ENCODE results near the gene SLC8A1. TPM values are rescaled to one million over a fixed set of nuclear protein-coding genes. Genes with fewer than 3 reads are reported as not detected.
A peak's percentile ranks its signal among the peaks of the same experiment; 100 is the strongest.

Gene SLC8A1
- total RNA-seq, 1 donor: 39.1 TPM

DNA sequence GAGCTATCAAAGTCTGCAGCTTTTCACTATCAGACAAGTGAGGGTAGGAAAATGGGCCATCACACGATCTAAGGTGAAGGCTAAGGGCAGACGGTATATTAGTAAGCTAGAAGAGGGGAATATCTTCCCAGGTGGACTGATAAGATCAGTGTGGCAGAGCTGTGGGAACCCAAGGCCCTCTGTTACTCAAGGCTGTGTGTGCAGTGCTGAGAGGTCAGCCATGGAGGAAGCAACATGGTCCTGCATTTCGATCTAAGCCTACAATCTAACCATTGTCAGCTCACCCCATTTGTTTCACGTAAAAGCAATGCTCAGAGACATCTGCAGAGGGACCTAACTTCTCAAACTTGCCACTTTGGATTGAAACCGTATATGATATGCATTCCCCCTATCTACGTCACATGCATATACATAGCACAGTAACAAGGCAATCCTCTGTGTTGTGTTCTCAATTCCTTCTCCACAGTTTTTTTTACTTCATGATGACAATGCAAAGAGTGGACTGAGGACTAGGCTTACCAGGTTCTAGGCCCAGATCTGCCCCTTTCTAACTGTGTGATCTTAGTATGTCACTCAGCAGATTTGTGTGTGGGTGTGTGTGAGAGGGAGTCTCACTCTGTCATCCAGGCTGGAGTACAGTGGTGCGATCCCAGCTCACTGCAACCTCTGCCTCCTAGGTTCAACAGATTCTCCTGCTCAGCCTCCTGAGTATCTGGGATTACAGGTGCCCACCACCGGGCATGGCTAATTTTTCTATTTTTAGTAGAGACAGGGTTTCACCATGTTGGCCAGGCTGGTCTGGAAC is 45.2 kb downstream of the SLC8A1 start:
- TF ChIP-seq, protein P1, sequence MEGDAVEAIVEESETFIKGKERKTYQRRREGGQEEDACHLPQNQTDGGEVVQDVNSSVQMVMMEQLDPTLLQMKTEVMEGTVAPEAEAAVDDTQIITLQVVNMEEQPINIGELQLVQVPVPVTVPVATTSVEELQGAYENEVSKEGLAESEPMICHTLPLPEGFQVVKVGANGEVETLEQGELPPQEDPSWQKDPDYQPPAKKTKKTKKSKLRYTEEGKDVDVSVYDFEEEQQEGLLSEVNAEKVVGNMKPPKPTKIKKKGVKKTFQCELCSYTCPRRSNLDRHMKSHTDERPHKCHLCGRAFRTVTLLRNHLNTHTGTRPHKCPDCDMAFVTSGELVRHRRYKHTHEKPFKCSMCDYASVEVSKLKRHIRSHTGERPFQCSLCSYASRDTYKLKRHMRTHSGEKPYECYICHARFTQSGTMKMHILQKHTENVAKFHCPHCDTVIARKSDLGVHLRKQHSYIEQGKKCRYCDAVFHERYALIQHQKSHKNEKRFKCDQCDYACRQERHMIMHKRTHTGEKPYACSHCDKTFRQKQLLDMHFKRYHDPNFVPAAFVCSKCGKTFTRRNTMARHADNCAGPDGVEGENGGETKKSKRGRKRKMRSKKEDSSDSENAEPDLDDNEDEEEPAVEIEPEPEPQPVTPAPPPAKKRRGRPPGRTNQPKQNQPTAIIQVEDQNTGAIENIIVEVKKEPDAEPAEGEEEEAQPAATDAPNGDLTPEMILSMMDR (IDR thresholded peaks at IDR 0.05; ENCODE audit: insufficient read depth, low read length): no peak
- H3K4me3 ChIP-seq (ENCODE audit: low read depth, low read length): no peak overlapping the region

DNA sequence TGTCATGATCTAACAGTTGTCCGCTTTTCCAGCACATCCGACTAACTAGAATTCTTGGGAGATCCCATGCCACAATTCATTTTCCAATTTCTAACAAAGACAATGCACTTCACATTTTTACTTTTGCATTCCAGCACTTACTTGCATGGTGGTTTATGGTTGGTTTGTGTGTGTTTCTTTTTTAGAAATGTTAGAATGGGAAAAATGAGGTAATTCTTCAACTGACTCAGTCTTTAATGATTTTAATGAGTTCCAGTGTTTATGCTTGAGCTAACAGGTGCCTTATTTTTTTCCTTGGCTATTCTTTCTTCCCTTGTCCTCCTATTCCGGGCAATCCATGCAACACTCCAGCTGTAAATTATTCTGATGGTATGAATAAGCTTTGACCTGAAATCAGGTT is 46.4 kb downstream of the SLC8A1 start:
- DNase-seq (ENCODE audit: low read depth): no peak
- TF ChIP-seq, protein P1 (IDR thresholded peaks at IDR 0.05; ENCODE audit: insufficient read depth, low read length): no peak
- H3K4me3 ChIP-seq (ENCODE audit: low read depth, low read length): no peak overlapping the region

More for the DNA sequence above, 45.2 kb downstream of the SLC8A1 start:
- no peak for DNase-seq (ENCODE audit: low read depth)

DNA sequence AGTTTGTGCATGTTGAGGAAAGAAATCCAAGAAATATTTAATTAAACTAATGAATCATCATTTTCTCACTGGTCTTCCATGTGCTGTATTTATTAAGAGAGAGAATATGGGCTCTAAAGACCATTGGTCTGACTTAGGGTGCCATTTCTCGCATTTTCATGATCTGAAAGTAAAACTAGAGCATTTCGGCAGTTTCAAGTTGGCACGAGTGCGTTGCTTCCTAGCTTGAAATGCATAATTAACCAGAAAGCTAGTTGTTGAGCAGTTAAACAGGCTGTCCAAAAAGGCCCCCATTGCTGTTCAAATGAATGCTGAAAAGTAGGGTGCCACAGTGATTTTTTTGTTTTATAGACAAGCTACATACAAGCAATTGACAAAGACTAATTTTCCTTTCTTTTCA is 47.4 kb downstream of the SLC8A1 start:
- no peak overlapping the region for H3K4me3 ChIP-seq (ENCODE audit: low read depth, low read length)

DNA sequence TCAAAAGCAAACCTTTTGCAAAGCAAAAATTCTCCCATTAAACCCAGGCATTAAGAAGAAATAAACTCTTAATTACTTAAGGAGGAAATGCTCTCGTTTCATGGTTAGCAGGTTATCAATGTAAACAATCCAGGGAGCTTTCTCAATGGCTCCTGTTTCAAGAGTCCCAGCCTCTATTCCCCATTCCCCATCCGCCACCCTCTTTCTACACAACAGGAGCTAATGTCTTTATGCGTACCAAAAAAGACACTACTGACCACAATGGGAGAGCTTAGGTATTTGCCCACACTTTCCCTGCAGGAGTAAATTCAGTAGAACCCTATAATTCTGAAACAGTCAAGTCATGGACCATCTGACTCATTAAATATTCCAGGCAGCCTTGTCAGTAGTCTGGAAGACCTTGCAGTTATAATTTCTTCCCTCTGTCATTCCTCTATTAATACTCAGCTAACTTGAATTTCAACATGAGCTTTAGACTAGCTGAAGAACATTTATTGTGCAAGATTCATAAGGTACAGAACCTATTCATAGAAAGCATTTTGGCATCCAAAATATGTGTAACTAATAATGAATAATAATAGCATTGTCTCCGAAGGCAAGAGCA is 48.6 kb downstream of the SLC8A1 start:
- TF ChIP-seq, protein P1 (IDR thresholded peaks at IDR 0.05; ENCODE audit: insufficient read depth, low read length): no peak
- H3K4me3 ChIP-seq (ENCODE audit: low read depth, low read length): no peak overlapping the region
- DNase-seq (ENCODE audit: low read depth): peak; percentile 92

More for the DNA sequence above, 47.4 kb downstream of the SLC8A1 start:
- TF ChIP-seq, protein P1 (IDR thresholded peaks at IDR 0.05; ENCODE audit: insufficient read depth, low read length): no peak
- no peak for DNase-seq (ENCODE audit: low read depth)

DNA sequence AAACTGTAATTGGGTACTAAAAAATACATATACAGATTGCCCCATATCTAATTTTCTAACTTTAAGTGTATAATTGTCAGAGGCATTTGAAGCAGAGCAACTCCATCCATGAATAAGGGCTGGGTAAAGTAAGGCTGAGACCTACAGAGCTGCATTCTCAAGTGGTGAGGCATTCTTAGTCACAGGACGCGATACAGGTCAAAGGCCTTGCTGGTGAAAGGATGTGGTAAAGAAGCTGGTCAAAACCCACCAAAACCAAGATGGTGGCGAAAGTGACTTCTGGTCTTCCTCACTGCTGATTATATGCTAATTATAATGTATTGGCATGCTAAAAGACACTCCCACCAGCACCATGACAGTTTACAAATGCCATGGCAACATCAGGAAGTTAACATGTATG is 50.0 kb downstream of the SLC8A1 start:
- DNase-seq (ENCODE audit: low read depth): peak; percentile 81
- TF ChIP-seq, protein P1 (IDR thresholded peaks at IDR 0.05; ENCODE audit: insufficient read depth, low read length): no peak
- H3K4me3 ChIP-seq (ENCODE audit: low read depth, low read length): no peak overlapping the region

DNA sequence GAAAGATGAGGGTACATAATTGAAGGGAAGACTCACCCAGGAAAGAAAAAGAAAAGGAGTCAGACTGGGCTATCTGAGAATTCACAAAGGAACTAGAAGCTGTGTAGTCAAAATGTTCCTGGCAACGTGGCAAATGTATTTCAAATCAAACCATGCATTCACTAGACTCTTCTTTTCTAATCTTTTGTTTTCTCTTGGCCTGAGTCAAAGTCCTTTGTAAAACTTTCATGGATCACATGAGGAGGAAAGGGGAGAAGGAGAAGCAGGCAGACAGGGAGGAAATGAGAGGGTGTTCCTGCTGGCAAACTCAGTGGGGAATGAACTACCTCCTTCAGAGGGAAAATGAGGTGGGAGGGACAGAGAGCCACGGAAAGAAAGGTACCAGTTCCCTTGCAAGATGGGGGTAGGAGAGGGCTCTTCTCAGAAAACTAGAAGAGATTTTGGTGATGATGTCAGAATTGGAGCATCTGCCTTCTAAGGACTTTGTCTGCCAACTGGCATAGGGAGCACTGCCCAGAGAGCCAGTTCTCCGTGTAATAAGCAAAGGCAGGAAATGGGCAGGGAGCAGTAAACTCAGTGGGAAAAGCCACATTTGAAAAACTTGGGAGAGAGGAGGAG is 51.4 kb downstream of the SLC8A1 start:
- DNase-seq (ENCODE audit: low read depth): peak; percentile 67

More for the DNA sequence above, 51.4 kb downstream of the SLC8A1 start:
- no peak overlapping the region for H3K4me3 ChIP-seq (ENCODE audit: low read depth, low read length)
- TF ChIP-seq, protein P1 (IDR thresholded peaks at IDR 0.05; ENCODE audit: insufficient read depth, low read length): no peak
